IMR-90 (cell line): ENCODE results near the gene ALLC. TPM values are rescaled to one million over a fixed set of nuclear protein-coding genes. Genes with fewer than 3 reads are reported as not detected.

Experiments used
- ATAC-seq: fragments of 200-7000 bp; cut with Tn5 transposase; 2 replicates; pipeline ENCODE4 v1.9.1; 2020; ENCODE audit warnings: low read depth, mild to moderate bottlenecking, moderate library complexity
- BruUV-seq: library from RNA; stranded (reverse); fragments of 400-500 nt; replicated peaks from 2 replicates; lab custom pipeline; 2021; lab: Mats Ljungman, UMichigan
- CTCF ChIA-PET: fragments of 300-600 bp; formaldehyde crosslinking; extraction: SDS; loops from one replicate; lab custom pipeline; 2021; ENCODE audit warnings: antibody characterized with exemption; lab: Yijun Ruan, JAX
- POLR2A ChIA-PET: fragments of 300-600 bp; sonication (Branson Sonifier 250); formaldehyde crosslinking; loops from one replicate; lab custom pipeline; 2022; ENCODE audit warnings: antibody characterized with exemption; ENCODE audit not compliant: unreplicated experiment; lab: Charles Lee
- DNase-seq: peaks from one replicate; pipeline ENCODE4 v3.0.0; 2013
- H2AFZ ChIP-seq: replicated peaks from 2 replicates; pipeline ENCODE3; 2013; ENCODE audit warnings: low read length, mild to moderate bottlenecking; ENCODE audit not compliant: poor library complexity
- H2AK5ac ChIP-seq: 2 replicates; pipeline ENCODE4 v1.6.1; 2013; ENCODE audit warnings: low read depth, low read length, inconsistent platforms
- H2AK9ac ChIP-seq: replicated peaks from 2 replicates; pipeline ENCODE3; 2013; ENCODE audit warnings: mild to moderate bottlenecking, low read depth, low read length, moderate library complexity; ENCODE audit not compliant: poor library complexity
- H2BK120ac ChIP-seq: 2 replicates; pipeline ENCODE4 v1.6.1; 2013; ENCODE audit warnings: low read depth, low read length, inconsistent platforms
- H2BK15ac ChIP-seq: 3 replicates; pipeline ENCODE4 v1.6.1; 2013; ENCODE audit warnings: low read depth, low read length, inconsistent platforms
- H2BK20ac ChIP-seq: 2 replicates; pipeline ENCODE4 v1.6.1; 2013; ENCODE audit warnings: low read depth, mild to moderate bottlenecking, inconsistent platforms, low read length, moderate library complexity
- H2BK5ac ChIP-seq: 2 replicates; pipeline ENCODE4 v1.6.1; 2013; ENCODE audit warnings: mild to moderate bottlenecking, low read depth, low read length, inconsistent platforms; ENCODE audit not compliant: poor library complexity, severe bottlenecking
- H3K14ac ChIP-seq: replicated peaks from 2 replicates; pipeline ENCODE4 v1.6.1; 2013; ENCODE audit warnings: low read depth, low read length, inconsistent platforms
- H3K18ac ChIP-seq: 2 replicates; pipeline ENCODE4 v1.6.1; 2013; ENCODE audit warnings: low read depth, low read length, control low read depth
- H3K23ac ChIP-seq: 2 replicates; pipeline ENCODE4 v1.6.1; 2013; ENCODE audit warnings: low read depth, low read length, inconsistent platforms
- H3K27ac ChIP-seq: 2 replicates; pipeline ENCODE4 v1.5.1; 2013; ENCODE audit warnings: mild to moderate bottlenecking, control low read depth, low read length; ENCODE audit not compliant: insufficient read depth
- H3K27me3 ChIP-seq: 2 replicates; pipeline ENCODE4 v1.6.1; 2013; ENCODE audit warnings: low read length; ENCODE audit not compliant: control insufficient read depth, insufficient read depth
- H3K36me3 ChIP-seq: 2 replicates; pipeline ENCODE4 v1.6.1; 2013; ENCODE audit warnings: low read length, mixed read lengths; ENCODE audit not compliant: control insufficient read depth, insufficient read depth
- H3K4ac ChIP-seq: 2 replicates; pipeline ENCODE4 v1.6.1; 2013; ENCODE audit warnings: low read depth, low read length, inconsistent platforms
- H3K4me1 ChIP-seq: 2 replicates; pipeline ENCODE4 v1.6.1; 2013; ENCODE audit warnings: low read length, mixed read lengths; ENCODE audit not compliant: control insufficient read depth, insufficient read depth
- H3K4me2 ChIP-seq: 2 replicates; pipeline ENCODE4 v1.6.1; 2013; ENCODE audit warnings: low read depth, mild to moderate bottlenecking, control low read depth, low read length, moderate library complexity
- H3K4me3 ChIP-seq: 2 replicates; pipeline ENCODE4 v1.5.1; 2013; ENCODE audit warnings: low read depth, mild to moderate bottlenecking, control low read depth, low read length, moderate library complexity; ENCODE audit not compliant: insufficient read depth
- H3K56ac ChIP-seq: 2 replicates; pipeline ENCODE4 v1.6.1; 2013; ENCODE audit warnings: low read length, inconsistent platforms; ENCODE audit not compliant: insufficient read depth; ENCODE audit errors: extremely low read depth
- H3K79me1 ChIP-seq, 2 experiments: 2 replicates each; pipeline ENCODE4 v1.6.1; 2013; ENCODE audit warnings: low read length in 2 of 2, inconsistent platforms in 1 of 2, low read depth in 1 of 2
- H3K9ac ChIP-seq: 2 replicates; pipeline ENCODE4 v1.6.1; 2013; ENCODE audit warnings: low read depth, low read length, control low read depth
- H3K9me1 ChIP-seq: 2 replicates; pipeline ENCODE4 v1.6.1; 2013; ENCODE audit warnings: low read length, inconsistent platforms; ENCODE audit not compliant: insufficient read depth
- H3K9me3 ChIP-seq: 2 replicates; pipeline ENCODE4 v1.6.1; 2013; ENCODE audit warnings: low read length; ENCODE audit not compliant: control insufficient read depth, insufficient read depth
- H4K20me1 ChIP-seq: 2 replicates; pipeline ENCODE4 v1.6.1; 2013; ENCODE audit warnings: low read length, inconsistent platforms; ENCODE audit not compliant: insufficient read depth
- H4K5ac ChIP-seq: 2 replicates; pipeline ENCODE4 v1.6.1; 2013; ENCODE audit warnings: mild to moderate bottlenecking, low read depth, low read length, control low read depth
- H4K8ac ChIP-seq, 2 experiments: 2 replicates each; pipeline ENCODE4 v1.6.1; 2013; ENCODE audit warnings: low read depth in 2 of 2, low read length in 2 of 2, control low read depth in 1 of 2, inconsistent platforms in 1 of 2
- H4K91ac ChIP-seq: 2 replicates; pipeline ENCODE4 v1.6.1; 2013; ENCODE audit warnings: low read depth, low read length, inconsistent platforms; ENCODE audit not compliant: insufficient read depth
- BHLHE40 ChIP-seq: fragments of 150-350 bp; IDR thresholded peaks from 2 replicates; pipeline ENCODE4 v1.6.1; 2016; ENCODE audit warnings: mild to moderate bottlenecking, low read depth, low read length
- CEBPB ChIP-seq: IDR thresholded peaks from 2 replicates; pipeline ENCODE4 v1.6.1; 2012; ENCODE audit warnings: low read depth, low read length, improper control_type of control experiment
- CHD1 ChIP-seq: IDR thresholded peaks from 2 replicates; pipeline ENCODE4 v1.6.1; 2012; ENCODE audit warnings: low read depth, low read length, improper control_type of control experiment
- MAFK ChIP-seq: IDR thresholded peaks from 2 replicates; pipeline ENCODE4 v1.6.1; 2012; ENCODE audit warnings: low read depth, low read length, improper control_type of control experiment
- NFE2L2 ChIP-seq: fragments of 150-350 bp; IDR thresholded peaks from 2 replicates; pipeline ENCODE4 v1.6.1; 2016; ENCODE audit warnings: low read depth, mild to moderate bottlenecking, low read length
- POLR2A ChIP-seq: IDR thresholded peaks from 2 replicates; pipeline ENCODE4 v1.6.1; 2012; ENCODE audit warnings: mild to moderate bottlenecking, low read depth, low read length
- RAD21 ChIP-seq: IDR thresholded peaks from 2 replicates; pipeline ENCODE4 v1.6.1; 2012; ENCODE audit warnings: low read length, improper control_type of control experiment
- RCOR1 ChIP-seq: IDR thresholded peaks from 2 replicates; pipeline ENCODE4 v1.6.1; 2012; ENCODE audit warnings: mild to moderate bottlenecking, low read length, improper control_type of control experiment; ENCODE audit not compliant: insufficient replicate concordance
- RFX5 ChIP-seq: IDR thresholded peaks from 2 replicates; pipeline ENCODE4 v1.8.0; 2012; ENCODE audit warnings: low read depth, mild to moderate bottlenecking, low read length, moderate library complexity
- SMC3 ChIP-seq: fragments of 150-350 bp; IDR thresholded peaks from 2 replicates; pipeline ENCODE4 v1.6.1; 2016; ENCODE audit warnings: low read depth, mild to moderate bottlenecking, antibody characterized with exemption, low read length, moderate library complexity
- WGBS, 2 experiments: methylation state at CpG; one replicate each; pipeline versions ENCODE4 v1.1.5 to v1.1.7; 2013; ENCODE audit warnings: missing lambda C conversion rate in 2 of 2; ENCODE audit not compliant: insufficient read length in 1 of 2; ENCODE audit errors: extremely low coverage in 2 of 2; 5-methylcytosine and 5-hydroxymethylcytosine counted together
- dilution Hi-C: fragments of 300-500 bp; cut with HindIII; formaldehyde crosslinking; loops from one replicate; pipeline ENCODE4 v1.14.3; 2018; ENCODE audit warnings: low sequenced_read_pairs; ENCODE audit not compliant: unreplicated experiment
- in situ Hi-C: fragments of 300-500 bp; cut with MboI; formaldehyde crosslinking; loops from 3 replicates; pipeline ENCODE4 v1.14.3; 2019; ENCODE audit warnings: low sequenced_read_pairs, inconsistent platforms, mixed read lengths
- intact Hi-C: fragments of 100-400 bp; cut with micrococcal nuclease; formaldehyde crosslinking; loops from 2 replicates; pipeline ENCODE4 v1.10.0; 2022
- polyA plus RNA-seq, 3 experiments: library from polyadenylated mRNA; depleted of rRNA; stranded (reverse); fragments of >200 nt; gene quantifications; 2 replicates each; pipeline ENCODE4 v1.2.3, GENCODE V29; 2012; ENCODE audit warnings: low replicate concordance in 1 of 3
- total RNA-seq: library from RNA; depleted of rRNA; stranded (reverse); fragments of >200 nt; gene quantifications from 2 replicates; pipeline ENCODE4 v1.2.3, GENCODE V29; 2012
- TF ChIP-seq, protein P1 (sequence below): fragments of 150-350 bp; IDR thresholded peaks from 2 replicates; pipeline ENCODE4 v1.6.1; 2016; ENCODE audit warnings: low read depth, mild to moderate bottlenecking, low read length, moderate library complexity, borderline replicate concordance
- TF ChIP-seq, protein P2 (sequence below): conservative IDR thresholded peaks from 2 replicates; pipeline ENCODE4 v1.5.1; 2012; ENCODE audit warnings: mild to moderate bottlenecking, low read depth, low read length, improper control_type of control experiment

ALLC gene
- total and polyA plus RNA-seq, 2 of the 4 experiments (the other 2 are of a cell fraction), result not detected

DNA sequence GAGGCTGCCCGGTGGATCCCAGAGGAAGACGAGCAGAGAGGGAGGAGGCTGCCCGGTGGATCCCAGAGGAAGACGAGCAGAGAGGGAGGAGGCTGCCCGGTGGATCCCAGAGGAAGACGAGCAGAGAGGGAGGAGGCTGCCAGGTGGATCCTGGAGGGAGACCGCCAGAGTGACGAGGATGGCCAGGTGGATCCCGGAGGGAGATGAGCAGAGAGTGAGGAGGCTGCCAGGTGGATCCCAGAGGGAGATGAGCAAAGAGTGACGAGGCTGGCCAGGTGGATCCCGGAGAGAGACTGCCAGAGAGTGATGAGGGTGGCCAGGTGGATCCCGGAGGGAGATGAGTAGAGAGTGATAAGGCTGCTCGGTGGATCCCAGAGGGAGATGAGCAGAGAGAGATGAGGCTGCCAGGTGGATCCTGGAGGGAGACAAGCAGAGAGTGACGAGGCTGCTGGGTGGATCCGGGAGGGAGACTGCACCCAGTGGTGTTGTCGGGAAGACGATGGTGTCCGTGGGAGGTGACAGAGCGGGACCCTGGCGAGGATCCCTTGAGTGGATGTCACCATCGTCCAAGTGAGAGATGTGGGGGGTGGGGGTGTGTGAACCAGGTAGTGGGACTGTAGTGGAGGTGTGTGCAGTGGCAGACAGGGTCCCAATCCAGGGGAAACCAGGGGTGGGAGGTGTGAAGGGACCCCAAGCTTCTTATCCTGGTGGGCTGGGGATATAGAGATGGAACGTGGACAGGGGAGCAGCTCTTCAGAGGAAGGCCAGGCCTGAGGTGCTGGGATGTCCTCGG lies 67.7 kb downstream of the ALLC start:
- Histone ChIP-seq H2AFZ (no peak overlapping the region), H3K4me1 (no peaks in the 10 kb centered on the region), H3K9ac (no peak overlapping the region), H4K8ac (no peak overlapping the region), H3K23ac (no peak overlapping the region), H3K56ac (no peak overlapping the region), H3K9me1 (no peaks in the 10 kb centered on the region), H3K4ac (no peak overlapping the region), H4K20me1 (no peaks in the 10 kb centered on the region), H3K14ac (no peak overlapping the region), H3K9me3 (no peaks in the 10 kb centered on the region), H3K18ac (no peak overlapping the region), H2BK120ac (no peak overlapping the region), H3K4me3 (no peak overlapping the region), H2BK15ac (no peak overlapping the region), H2AK5ac (no peak overlapping the region), H2BK5ac (no peak overlapping the region), H2AK9ac (no peak overlapping the region), H3K79me1 (no peaks in the 10 kb centered on the region), H4K91ac (no peak overlapping the region), H3K27me3 (peaks cover 17% of the 10 kb centered on the region), H3K4me2 (no peak overlapping the region), H2BK20ac (no peak overlapping the region), H3K27ac (no peak overlapping the region), H3K36me3 (no peaks in the 10 kb centered on the region), H4K5ac (no peak overlapping the region)
- DNase-seq, result no peak
- BruUV-seq, result no TSS peak
- ChIA-PET CTCF (no interaction called here), POLR2A (no interaction called here)
- in situ Hi-C loops (no loop called here), intact Hi-C loops (no loop called here), dilution Hi-C loops (no loop called here)
- no peak for ATAC-seq
- no peak for TF ChIP-seq RCOR1
- TF ChIP-seq BHLHE40, result no peak
- no peak for TF ChIP-seq MAFK
- TF ChIP-seq RFX5, result no peak
- no peak for TF ChIP-seq POLR2A
- no peak for TF ChIP-seq RAD21
- no peak for TF ChIP-seq CHD1
- TF ChIP-seq, protein P1, sequence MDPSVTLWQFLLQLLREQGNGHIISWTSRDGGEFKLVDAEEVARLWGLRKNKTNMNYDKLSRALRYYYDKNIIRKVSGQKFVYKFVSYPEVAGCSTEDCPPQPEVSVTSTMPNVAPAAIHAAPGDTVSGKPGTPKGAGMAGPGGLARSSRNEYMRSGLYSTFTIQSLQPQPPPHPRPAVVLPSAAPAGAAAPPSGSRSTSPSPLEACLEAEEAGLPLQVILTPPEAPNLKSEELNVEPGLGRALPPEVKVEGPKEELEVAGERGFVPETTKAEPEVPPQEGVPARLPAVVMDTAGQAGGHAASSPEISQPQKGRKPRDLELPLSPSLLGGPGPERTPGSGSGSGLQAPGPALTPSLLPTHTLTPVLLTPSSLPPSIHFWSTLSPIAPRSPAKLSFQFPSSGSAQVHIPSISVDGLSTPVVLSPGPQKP, result no peak
- TF ChIP-seq, protein P2, sequence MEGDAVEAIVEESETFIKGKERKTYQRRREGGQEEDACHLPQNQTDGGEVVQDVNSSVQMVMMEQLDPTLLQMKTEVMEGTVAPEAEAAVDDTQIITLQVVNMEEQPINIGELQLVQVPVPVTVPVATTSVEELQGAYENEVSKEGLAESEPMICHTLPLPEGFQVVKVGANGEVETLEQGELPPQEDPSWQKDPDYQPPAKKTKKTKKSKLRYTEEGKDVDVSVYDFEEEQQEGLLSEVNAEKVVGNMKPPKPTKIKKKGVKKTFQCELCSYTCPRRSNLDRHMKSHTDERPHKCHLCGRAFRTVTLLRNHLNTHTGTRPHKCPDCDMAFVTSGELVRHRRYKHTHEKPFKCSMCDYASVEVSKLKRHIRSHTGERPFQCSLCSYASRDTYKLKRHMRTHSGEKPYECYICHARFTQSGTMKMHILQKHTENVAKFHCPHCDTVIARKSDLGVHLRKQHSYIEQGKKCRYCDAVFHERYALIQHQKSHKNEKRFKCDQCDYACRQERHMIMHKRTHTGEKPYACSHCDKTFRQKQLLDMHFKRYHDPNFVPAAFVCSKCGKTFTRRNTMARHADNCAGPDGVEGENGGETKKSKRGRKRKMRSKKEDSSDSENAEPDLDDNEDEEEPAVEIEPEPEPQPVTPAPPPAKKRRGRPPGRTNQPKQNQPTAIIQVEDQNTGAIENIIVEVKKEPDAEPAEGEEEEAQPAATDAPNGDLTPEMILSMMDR, result no peak
- TF ChIP-seq CEBPB, result no peak
- no peak for TF ChIP-seq NFE2L2
- no peak for TF ChIP-seq SMC3
- WGBS, 2 experiments, result 81% methylated on average over 12 of the region's 23 CpGs; no CpG with 5 or more reads in 1 of the 2 experiments
